DMS153 treated with DMSO at 0.1 percent for 48 hours (cell line): ENCODE data around the gene TBC1D22B.
A peak's percentile ranks its signal among the peaks of the same experiment; 100 is the strongest.

Experiments
- DNase-seq: peaks from one replicate; lab custom pipeline; 2025; ENCODE audit not compliant: unreplicated experiment; lab: John Stamatoyannopoulos, UW

The TBC1D22B gene

GRCh38 chr6:37257634-37258404 lies at the start of gene TBC1D22B, which contains the start of gene TMEM217:
TBC1D22B (plus strand) TSS chr6:37257772; CDS start chr6:37257918, 146 bp downstream.
TMEM217 (minus strand) TSS chr6:37258144; CDS start chr6:37219030, 39,114 bp downstream.
- peak; percentile 75 for DNase-seq

GRCh38 chr6:37207903-37208456 lies 49.6 kb upstream of the TBC1D22B start:
- DNase-seq: peak; percentile 8

- DNase-seq: no peak
Measured at GRCh38 chr6:37208793-37209192, 48.8 kb upstream of the TBC1D22B start.

GRCh38 chr6:37209461-37210205 lies 47.9 kb upstream of the TBC1D22B start:
- DNase-seq: no peak

GRCh38 chr6:37210313-37210968 lies 47.1 kb upstream of the TBC1D22B start:
- peak; percentile 36 for DNase-seq

GRCh38 chr6:37212268-37212667 lies 45.3 kb upstream of the TBC1D22B start:
- DNase-seq: no peak

GRCh38 chr6:37218061-37218460 lies 39.5 kb upstream of the TBC1D22B start:
- DNase-seq: no peak

GRCh38 chr6:37218511-37218910 lies 39.1 kb upstream of the TBC1D22B start:
- no peak for DNase-seq

GRCh38 chr6:37221585-37222124 lies 35.9 kb upstream of the TBC1D22B start:
- no peak for DNase-seq

GRCh38 chr6:37222125-37222967 lies 35.2 kb upstream of the TBC1D22B start:
- peak; percentile 60 for DNase-seq

GRCh38 chr6:37222992-37223391 lies 34.6 kb upstream of the TBC1D22B start:
- no peak for DNase-seq

- DNase-seq: no peak
Measured at GRCh38 chr6:37225350-37226169, 32.0 kb upstream of the TBC1D22B start.

- no peak for DNase-seq
Measured at GRCh38 chr6:37230104-37230503, 27.5 kb upstream of the TBC1D22B start.

- DNase-seq: no peak
Measured at GRCh38 chr6:37232430-37233017, 25.0 kb upstream of the TBC1D22B start.

GRCh38 chr6:37233541-37233940 lies 24.0 kb upstream of the TBC1D22B start:
- DNase-seq: no peak

GRCh38 chr6:37236921-37237320 lies 20.7 kb upstream of the TBC1D22B start:
- DNase-seq: no peak

GRCh38 chr6:37237789-37238188 lies 19.8 kb upstream of the TBC1D22B start:
- no peak for DNase-seq

GRCh38 chr6:37238381-37238780 lies 19.2 kb upstream of the TBC1D22B start:
- DNase-seq: no peak

GRCh38 chr6:37239526-37239925 lies 18.0 kb upstream of the TBC1D22B start:
- no peak for DNase-seq
